H1 (cell line): Measurements from ENCODE around the gene GTF2IRD1. TPM values are rescaled to one million over a fixed set of nuclear protein-coding genes. Genes with fewer than 3 reads are reported as not detected.
A peak's percentile ranks its signal among the peaks of the same experiment; 100 is the strongest.

ENCODE experiments used
- CTCF ChIA-PET: fragments of 300-600 bp; sonication (Branson Sonifier 250); formaldehyde crosslinking; loops from one replicate; lab custom pipeline; 2021; ENCODE audit not compliant: partially characterized antibody; lab: Charles Lee
- POLR2A ChIA-PET: fragments of 300-600 bp; sonication (Branson Sonifier 250); formaldehyde crosslinking; loops from one replicate; lab custom pipeline; 2021; ENCODE audit warnings: inconsistent platforms; ENCODE audit not compliant: partially characterized antibody; lab: Charles Lee
- DNase-seq, 2 experiments: peaks; one replicate each; pipeline versions ENCODE4 v3.0.0 to v3.0.0-alpha.2; 2010 to 2022; ENCODE audit warnings: low spot score in 2 of 2, low read depth in 1 of 2, mixed read lengths in 1 of 2
- FAIRE-seq: peaks from 2 replicates; lab custom pipeline; 2011; peaks lifted over from hg19 to GRCh38; lab: Jason Lieb, UNC
- H2AFZ ChIP-seq: 2 replicates; pipeline ENCODE4 v1.8.1; 2012; ENCODE audit warnings: low read length, inconsistent platforms
- H2AK5ac ChIP-seq: 2 replicates; pipeline ENCODE4 v1.6.1; 2013; ENCODE audit warnings: low read depth, low read length
- H2BK120ac ChIP-seq: replicated peaks from 2 replicates; pipeline ENCODE3; 2013; ENCODE audit warnings: low read depth, low read length, inconsistent platforms
- H2BK12ac ChIP-seq: 2 replicates; pipeline ENCODE4 v1.6.1; 2013; ENCODE audit warnings: low read depth, low read length
- H2BK15ac ChIP-seq: 2 replicates; pipeline ENCODE4 v1.6.1; 2013; ENCODE audit warnings: low read length
- H2BK20ac ChIP-seq: 2 replicates; pipeline ENCODE4 v1.6.1; 2013; ENCODE audit warnings: low read length
- H2BK5ac ChIP-seq: 2 replicates; pipeline ENCODE4 v1.6.1; 2013; ENCODE audit warnings: low read depth, low read length
- H3K14ac ChIP-seq: 2 replicates; pipeline ENCODE4 v1.6.1; 2013; ENCODE audit warnings: inconsistent platforms; ENCODE audit not compliant: insufficient read length
- H3K18ac ChIP-seq: 2 replicates; pipeline ENCODE4 v1.6.1; 2013; ENCODE audit warnings: low read length; ENCODE audit errors: extremely low read depth
- H3K23ac ChIP-seq: 2 replicates; pipeline ENCODE4 v1.6.1; 2013; ENCODE audit warnings: inconsistent platforms; ENCODE audit not compliant: insufficient read length
- H3K23me2 ChIP-seq: 2 replicates; pipeline ENCODE4 v1.6.1; 2013; ENCODE audit warnings: low read depth, low read length
- H3K27ac ChIP-seq: 2 replicates; pipeline ENCODE4 v1.6.1; 2011; ENCODE audit warnings: low read depth, low read length, inconsistent platforms
- H3K27me3 ChIP-seq, 4 experiments: replicated peaks in 1 of 4; 1 replicate in 1 of 4; 2 replicates in 3 of 4; pipeline versions ENCODE4 v1.6.1 to v1.8.1; 2011 to 2013; ENCODE audit warnings: low read length in 3 of 4, mild to moderate bottlenecking in 3 of 4, inconsistent platforms in 2 of 4, mixed read lengths in 2 of 4, moderate library complexity in 1 of 4; ENCODE audit not compliant: control insufficient read depth in 3 of 4, insufficient read depth in 3 of 4; ENCODE audit errors: extremely low read depth in 1 of 4
- H3K36me3 ChIP-seq, 4 experiments: 2 replicates each; pipeline versions ENCODE4 v1.6.1 to v1.8.1; 2011 to 2013; ENCODE audit warnings: mild to moderate bottlenecking in 4 of 4, low read length in 3 of 4, moderate library complexity in 2 of 4, control low read depth in 1 of 4, inconsistent platforms in 1 of 4; ENCODE audit not compliant: insufficient read depth in 4 of 4, control insufficient read depth in 2 of 4
- H3K4ac ChIP-seq: replicated peaks from 2 replicates; pipeline ENCODE3; 2013; ENCODE audit warnings: low read length, low read depth, mixed read lengths, inconsistent platforms; ENCODE audit not compliant: insufficient read length
- H3K4me1 ChIP-seq, 4 experiments: replicated peaks in 1 of 4; 1 replicate in 1 of 4; 2 replicates in 3 of 4; pipeline versions ENCODE4 v1.6.1 to v1.8.1; 2011 to 2013; ENCODE audit warnings: low read length in 3 of 4, inconsistent platforms in 2 of 4, mixed read lengths in 1 of 4; ENCODE audit not compliant: insufficient read depth in 4 of 4, control insufficient read depth in 3 of 4
- H3K4me2 ChIP-seq, 2 experiments: 2 replicates each; pipeline versions ENCODE4 v1.6.1 to v1.8.1; 2011 to 2013; ENCODE audit warnings: low read depth in 2 of 2, low read length in 2 of 2, control low read depth in 1 of 2, inconsistent platforms in 1 of 2, mild to moderate bottlenecking in 1 of 2; ENCODE audit not compliant: insufficient read depth in 1 of 2
- H3K4me3 ChIP-seq, 4 experiments: fragments of 200-600, 300-600 bp in 1 of 4; sonication (generic), shearing (Covaris generic), sonication (Bioruptor Twin) in 1 of 4; 2 replicates each; pipeline versions ENCODE4 v1.5.1 to v1.8.1; 2011 to 2016; ENCODE audit warnings: low read length in 4 of 4, low read depth in 3 of 4, control low read depth in 2 of 4, inconsistent platforms in 2 of 4, mild to moderate bottlenecking in 2 of 4, mixed read lengths in 1 of 4, moderate library complexity in 1 of 4; ENCODE audit not compliant: insufficient read depth in 2 of 4; ENCODE audit errors: extremely low read depth in 1 of 4
- H3K56ac ChIP-seq: replicated peaks from 2 replicates; pipeline ENCODE3; 2013; ENCODE audit warnings: low read depth, mild to moderate bottlenecking, mixed read lengths, low read length, inconsistent platforms; ENCODE audit not compliant: insufficient read length
- H3K79me1 ChIP-seq: 2 replicates; pipeline ENCODE4 v1.6.1; 2013; ENCODE audit warnings: low read depth, low read length, control low read depth
- H3K79me2 ChIP-seq, 2 experiments: 2 replicates each; pipeline versions ENCODE4 v1.6.1 to v1.8.1; 2012 to 2013; ENCODE audit warnings: low read length in 2 of 2, mild to moderate bottlenecking in 2 of 2, inconsistent platforms in 1 of 2; ENCODE audit not compliant: insufficient read depth in 2 of 2, control insufficient read depth in 1 of 2
- H3K9ac ChIP-seq, 4 experiments: replicated peaks in 1 of 4; 1 replicate in 1 of 4; 2 replicates in 3 of 4; pipeline versions ENCODE4 v1.6.1 to v1.8.1; 2011 to 2013; ENCODE audit warnings: low read depth in 3 of 4, low read length in 3 of 4, control low read depth in 2 of 4, mild to moderate bottlenecking in 2 of 4, moderate library complexity in 2 of 4, inconsistent platforms in 1 of 4; ENCODE audit errors: extremely low read depth in 1 of 4
- H3K9me3 ChIP-seq, 2 experiments: 2 replicates each; pipeline versions ENCODE4 v1.6.1 to v1.8.1; 2012 to 2013; ENCODE audit warnings: mild to moderate bottlenecking in 2 of 2, moderate library complexity in 2 of 2, control low read depth in 1 of 2, inconsistent platforms in 1 of 2, low read depth in 1 of 2, low read length in 1 of 2, mixed read lengths in 1 of 2; ENCODE audit not compliant: insufficient read depth in 2 of 2
- H4K20me1 ChIP-seq, 2 experiments: replicated peaks in 1 of 2; 2 replicates each; pipeline versions ENCODE3 to v1.8.1; 2011 to 2013; ENCODE audit warnings: inconsistent platforms in 2 of 2, low read length in 2 of 2, mild to moderate bottlenecking in 1 of 2; ENCODE audit not compliant: insufficient read depth in 2 of 2, control insufficient read depth in 1 of 2
- H4K5ac ChIP-seq: 2 replicates; pipeline ENCODE4 v1.6.1; 2013; ENCODE audit warnings: low read length, low read depth, mixed read lengths, inconsistent platforms; ENCODE audit not compliant: insufficient read length
- H4K8ac ChIP-seq: 2 replicates; pipeline ENCODE4 v1.8.0; 2013; ENCODE audit warnings: mild to moderate bottlenecking, moderate library complexity, low read length, inconsistent platforms; ENCODE audit not compliant: insufficient read depth; ENCODE audit errors: extremely low read depth
- H4K91ac ChIP-seq: replicated peaks from 2 replicates; pipeline ENCODE3; 2013; ENCODE audit warnings: low read length, mixed read lengths, inconsistent platforms; ENCODE audit not compliant: insufficient read length
- BCL11A ChIP-seq, 2 experiments: IDR thresholded peaks; one replicate each; pipeline ENCODE4 v1.6.1; 2011; ENCODE audit warnings: low read depth in 2 of 2, low read length in 2 of 2, mild to moderate bottlenecking in 2 of 2
- MAX ChIP-seq: IDR thresholded peaks from 2 replicates; pipeline ENCODE4 v1.6.1; 2012; ENCODE audit warnings: inconsistent platforms
- POLR2A ChIP-seq, 2 experiments: IDR thresholded peaks; 1 replicate in 1 of 2; 2 replicates in 1 of 2; pipeline ENCODE4 v1.6.1; 2011; ENCODE audit warnings: low read depth in 2 of 2, low read length in 2 of 2, mild to moderate bottlenecking in 2 of 2; ENCODE audit errors: control extremely low read depth in 1 of 2
- RAD21 ChIP-seq, 2 experiments: IDR thresholded peaks in 1 of 2; conservative IDR thresholded peaks in 1 of 2; 2 replicates each; pipeline ENCODE4 v1.6.1; 2011; ENCODE audit warnings: low read depth in 2 of 2, low read length in 2 of 2, improper control_type of control experiment in 1 of 2, inconsistent platforms in 1 of 2, mild to moderate bottlenecking in 1 of 2, moderate library complexity in 1 of 2
- TCF12 ChIP-seq: IDR thresholded peaks from 2 replicates; pipeline ENCODE4 v1.6.1; 2011; ENCODE audit warnings: low read depth, mild to moderate bottlenecking, low read length
- TEAD4 ChIP-seq: IDR thresholded peaks from 2 replicates; pipeline ENCODE4 v1.6.1; 2012; ENCODE audit warnings: low read depth, low read length, inconsistent platforms, mixed read lengths
- USF2 ChIP-seq: IDR thresholded peaks from 2 replicates; pipeline ENCODE4 v1.6.1; 2011; ENCODE audit warnings: low read length, improper control_type of control experiment
- WGBS, 2 experiments: shearing (Covaris generic) in 1 of 2; methylation state at CpG; one replicate each; pipeline versions ENCODE4 v1.1.6 to v1.1.7; 2013 to 2015; ENCODE audit warnings: low lambda C conversion rate in 2 of 2, mixed read lengths in 2 of 2, inconsistent platforms in 1 of 2, low coverage in 1 of 2, missing lambda C conversion rate in 1 of 2; ENCODE audit not compliant: insufficient replicate concordance in 2 of 2, insufficient coverage in 1 of 2, insufficient read length in 1 of 2; ENCODE audit errors: extremely low coverage in 1 of 2, missing lambda C conversion rate in 1 of 2; 5-methylcytosine and 5-hydroxymethylcytosine counted together
- polyA plus RNA-seq, 7 experiments: library from polyadenylated mRNA; depleted of rRNA in 3 of 7; stranded (reverse) in 5 of 7; unstranded in 2 of 7; fragments of >200 nt in 5 of 7; fragments of 200-250 nt in 2 of 7; gene quantifications; 1 replicate in 5 of 7; 2 replicates in 1 of 7; 4 replicates in 1 of 7; pipeline versions ENCODE4 v1.2.1 to v1.2.3, GENCODE V29; 2011 to 2013; ENCODE audit warnings: missing spikeins in 2 of 7, mixed read lengths in 2 of 7
- total RNA-seq: library from RNA; stranded (reverse); fragmentation: NEBNext Ultra II Directional; extraction: Animal tissue kit (Norgen Biotek cat#: 25700); gene quantifications from 2 replicates; pipeline ENCODE4 v1.2.1, GENCODE V29; 2021
- TF ChIP-seq, protein P1 (sequence below): IDR thresholded peaks from 2 replicates; pipeline ENCODE4 v1.6.1; 2012; ENCODE audit warnings: inconsistent platforms

The GTF2IRD1 gene
- total and polyA plus RNA-seq, 2 of the 8 experiments (the other 6 are each of a cell fraction or from before 2014, with no cell fraction given), result 27.4 to 45.4 TPM

DNA sequence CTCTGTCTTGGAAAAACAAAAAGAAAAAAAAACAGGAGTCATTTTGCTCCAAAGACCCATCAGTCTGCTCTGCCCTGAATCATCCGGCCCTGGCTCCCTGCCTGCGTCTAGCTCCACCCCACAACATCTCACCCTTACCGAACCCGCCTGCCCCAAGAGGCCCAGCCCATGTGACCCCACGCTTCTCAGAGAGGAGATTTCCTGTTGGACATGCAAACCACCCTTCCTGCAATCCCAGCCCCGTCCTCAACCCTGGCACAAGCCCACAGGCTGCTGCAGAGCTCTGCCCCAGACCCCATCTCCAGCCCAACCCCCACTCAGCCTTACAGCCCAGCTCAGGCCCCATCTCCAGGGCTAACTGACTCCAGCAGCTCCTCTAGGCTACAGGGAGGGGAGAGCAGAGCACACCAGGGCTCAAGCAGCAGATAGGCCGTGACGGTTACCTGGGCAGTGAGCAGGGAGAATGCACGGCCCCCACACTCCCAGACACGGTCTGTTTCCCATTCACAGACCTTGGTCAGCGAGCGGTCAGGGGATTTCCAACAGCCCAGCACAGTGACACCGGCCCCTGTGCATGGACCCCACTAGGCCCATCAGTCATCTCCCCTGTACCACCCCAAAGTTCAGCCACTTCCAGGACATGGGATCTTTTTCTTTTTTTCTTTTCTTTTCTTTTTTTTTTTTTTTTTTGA lies 133.9 kb downstream of the GTF2IRD1 start:
- DNase-seq (peak in 1 of 2 experiments; percentile 69), FAIRE-seq (no peak)
- H4K5ac ChIP-seq, result peak overlapping the region; percentile 61
- H2AK5ac ChIP-seq, result no peak overlapping the region
- TF ChIP-seq MAX, result peak; percentile 54
- TF ChIP-seq POLR2A (IDR thresholded peaks at IDR 0.05; ENCODE audit: control extremely low read depth in 1 of 2, low read depth in 2 of 2, low read length in 2 of 2), result peak in 1 of 2 experiments; percentile 35; a peak in 1 of 3 replicates
- TF ChIP-seq RAD21 (IDR thresholded peaks at IDR 0.05 in 1 of 2, conservative IDR thresholded peaks at IDR 0.05 in 1 of 2; ENCODE audit: low read depth in 2 of 2, low read length in 2 of 2), result peak in 1 of 2 experiments; percentile 16; a peak in 2 of 4 replicates
- TF ChIP-seq, protein P1, sequence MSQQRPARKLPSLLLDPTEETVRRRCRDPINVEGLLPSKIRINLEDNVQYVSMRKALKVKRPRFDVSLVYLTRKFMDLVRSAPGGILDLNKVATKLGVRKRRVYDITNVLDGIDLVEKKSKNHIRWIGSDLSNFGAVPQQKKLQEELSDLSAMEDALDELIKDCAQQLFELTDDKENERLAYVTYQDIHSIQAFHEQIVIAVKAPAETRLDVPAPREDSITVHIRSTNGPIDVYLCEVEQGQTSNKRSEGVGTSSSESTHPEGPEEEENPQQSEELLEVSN, result peak; percentile 19; the same call in 1 of the 2 replicates
- no peak for TF ChIP-seq TCF12
- TF ChIP-seq TEAD4, result no peak
- peak; percentile 60 for TF ChIP-seq USF2
- no peak for TF ChIP-seq BCL11A (IDR thresholded peaks at IDR 0.05; ENCODE audit: low read depth in 2 of 2, low read length in 2 of 2)
- TF ChIP-seq, all 59 proteins: peak for 5
- H3K27me3 ChIP-seq, result no peaks in the 10 kb centered on the region
- H3K4me1 ChIP-seq, result peaks cover 4 to 10% (median 8%) of the 10 kb centered on the region in 4 experiments; a peak in 6 of 7 replicates
- H3K4me3 ChIP-seq, result no peak overlapping the region
- no peaks in the 10 kb centered on the region for H3K9me3 ChIP-seq
- peak overlapping the region; percentile 47 for H2BK5ac ChIP-seq
- H3K23me2 ChIP-seq, result no peaks in the 10 kb centered on the region
- no peak overlapping the region for H2AFZ ChIP-seq
- H4K20me1 ChIP-seq, result no peaks in the 10 kb centered on the region
- H4K8ac ChIP-seq, result no peak overlapping the region; the same call in 1 of the 2 replicates
- H3K79me1 ChIP-seq, result no peaks in the 10 kb centered on the region
- H3K56ac ChIP-seq, result no peak overlapping the region
- H3K14ac ChIP-seq, result no peak overlapping the region
- peak overlapping the region; percentile 96 for H4K91ac ChIP-seq
- H3K27ac ChIP-seq, result 0 out of 2 replicates have a peak overlapping the region, but pooled peaks have one; percentile 32
- H3K79me2 ChIP-seq, result no peaks in the 10 kb centered on the region
- no peak overlapping the region for H2BK12ac ChIP-seq
- no peak overlapping the region for H2BK20ac ChIP-seq
- WGBS, 2 experiments, result 69% methylated on average over 13 of the region's 13 CpGs; no CpG with 5 or more reads in 1 of the 2 experiments
- H3K4ac ChIP-seq, result no peak overlapping the region
- H3K4me2 ChIP-seq, result peak overlapping the region in 1 of 2 experiments; percentile 17; a peak in 2 of 4 replicates
- no peak overlapping the region for H3K23ac ChIP-seq
- no peak overlapping the region for H3K9ac ChIP-seq
- no peak overlapping the region for H2BK120ac ChIP-seq
- peak overlapping the region; percentile 51; the same call in 1 of the 2 replicates for H3K18ac ChIP-seq
- H3K36me3 ChIP-seq, result peaks cover 2 to 18% (median 6%) of the 10 kb centered on the region in 4 experiments; a peak in 4 of 8 replicates
- POLR2A ChIA-PET, result interaction anchor here (0.6 to 2.1 kb wide), 3 partner anchors 34 to 1579 kb away, joined by 4 to 9 read pairs (median 6); partner anchors contain the start of gene GTF2I
- CTCF ChIA-PET, result interaction anchor here (0.6 to 12.9 kb wide), 5 partner anchors 15 to 287 kb away, joined by 3 to 84 read pairs (median 4); no protein-coding TSS in a partner anchor
- H2BK15ac ChIP-seq, result no peak overlapping the region
